ENCODE results near the gene MYO1E.

The MYO1E gene

DNA sequence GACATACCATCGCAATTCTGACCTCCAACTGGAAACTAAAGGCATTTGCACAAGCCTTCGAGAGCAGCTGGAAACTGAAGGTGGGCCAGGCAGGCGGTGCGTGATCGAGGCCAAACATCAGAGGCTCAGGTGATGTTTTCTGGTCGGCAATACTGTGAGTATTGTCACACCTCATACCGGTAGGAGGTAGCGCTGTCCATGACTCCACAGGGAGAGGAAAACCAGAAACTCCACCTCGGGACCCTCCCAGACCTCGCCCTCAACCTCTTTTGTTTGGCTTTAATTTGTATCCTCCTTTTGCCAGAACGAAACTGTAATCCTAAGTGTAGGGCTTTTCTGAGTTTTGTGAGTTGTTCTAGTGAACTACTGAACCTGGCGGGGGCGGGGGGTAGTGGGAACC lies 122.4 kb downstream of the MYO1E start:
- in situ Hi-C loops (cut with HindIII; ENCODE audit: low pct_unique_long_range_greater_than_20kb, low sequenced_read_pairs) = no loop called here
- TF ChIP-seq JUND (IDR thresholded peaks at IDR 0.05; ENCODE audit: low read depth) = no peak
- DNase-seq (ENCODE audit: low read depth in 1 of 2, low spot score in 1 of 2) = no peak

DNA sequence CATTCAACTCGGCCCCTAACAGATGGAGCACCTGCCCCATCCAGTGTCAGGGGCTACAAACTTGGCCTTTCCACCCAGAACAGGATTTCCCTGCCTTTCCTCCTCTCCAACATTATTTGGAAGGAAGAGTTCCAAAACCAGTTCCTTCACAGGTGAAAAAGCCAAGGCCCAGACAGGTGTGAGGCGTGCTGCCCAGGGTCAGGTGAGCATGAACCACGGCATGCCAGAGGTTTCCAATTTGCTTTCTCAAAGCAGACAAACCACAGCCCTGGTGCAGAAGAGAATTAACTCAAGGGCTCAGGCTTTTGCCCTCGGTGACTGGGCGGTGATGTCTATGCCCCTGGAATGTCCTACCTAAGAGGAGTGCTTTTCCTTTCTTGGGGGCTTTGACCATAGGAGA lies 122.9 kb downstream of the MYO1E start:
- TF ChIP-seq JUND (IDR thresholded peaks at IDR 0.05; ENCODE audit: low read depth) = no peak
- in situ Hi-C loops (cut with HindIII; ENCODE audit: low pct_unique_long_range_greater_than_20kb, low sequenced_read_pairs) = no loop called here

DNA sequence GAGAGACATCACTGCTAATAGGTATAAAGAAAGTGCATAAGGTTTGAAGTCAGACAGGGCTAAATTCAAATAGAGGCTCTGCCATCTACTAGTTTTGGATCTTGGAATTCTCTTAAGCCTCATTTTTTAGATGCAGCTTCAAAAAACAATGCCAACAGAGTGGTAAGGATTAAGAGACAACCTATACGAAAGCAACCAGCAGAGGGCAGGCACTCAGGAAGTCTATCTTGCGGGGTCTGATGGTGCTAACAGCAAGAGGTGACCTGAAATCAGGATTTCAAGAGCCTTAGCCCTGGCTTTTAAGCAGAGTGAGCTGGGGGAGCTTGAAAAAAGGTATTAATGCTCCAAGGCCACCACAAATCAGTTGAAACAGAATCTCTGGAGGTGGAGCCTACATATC lies 125.3 kb downstream of the MYO1E start:
- no peak for TF ChIP-seq JUND (IDR thresholded peaks at IDR 0.05; ENCODE audit: low read depth)
- DNase-seq (ENCODE audit: low read depth in 1 of 2, low spot score in 1 of 2) = peak; percentile 39 to 77
- in situ Hi-C loops (cut with HindIII; ENCODE audit: low pct_unique_long_range_greater_than_20kb, low sequenced_read_pairs) = no loop called here

More for the DNA sequence above, 122.9 kb downstream of the MYO1E start:
- peak in 1 of 2 experiments; percentile 44 for DNase-seq (ENCODE audit: low read depth in 1 of 2, low spot score in 1 of 2)

DNA sequence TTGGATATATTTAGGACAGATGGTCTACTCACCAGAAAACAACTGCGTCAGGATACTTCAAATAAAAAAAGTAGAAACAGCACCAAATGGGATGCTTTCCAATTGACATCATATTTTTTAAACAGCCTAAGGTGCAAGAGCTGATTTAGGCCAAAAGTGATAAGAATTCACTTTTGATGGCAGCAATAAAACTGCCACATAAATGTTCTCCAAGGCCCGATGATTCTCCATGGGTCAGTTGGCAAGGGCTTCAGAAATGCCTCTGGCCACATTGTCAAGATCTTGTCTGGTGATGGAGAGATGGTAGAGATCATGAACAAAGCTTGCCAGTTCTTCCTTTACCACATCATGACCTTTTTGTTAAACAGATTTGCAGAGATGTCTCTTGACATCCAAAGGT lies 127.1 kb downstream of the MYO1E start:
- in situ Hi-C loops (cut with HindIII; ENCODE audit: low pct_unique_long_range_greater_than_20kb, low sequenced_read_pairs) = no loop called here
- no peak for TF ChIP-seq JUND (IDR thresholded peaks at IDR 0.05; ENCODE audit: low read depth)

DNA sequence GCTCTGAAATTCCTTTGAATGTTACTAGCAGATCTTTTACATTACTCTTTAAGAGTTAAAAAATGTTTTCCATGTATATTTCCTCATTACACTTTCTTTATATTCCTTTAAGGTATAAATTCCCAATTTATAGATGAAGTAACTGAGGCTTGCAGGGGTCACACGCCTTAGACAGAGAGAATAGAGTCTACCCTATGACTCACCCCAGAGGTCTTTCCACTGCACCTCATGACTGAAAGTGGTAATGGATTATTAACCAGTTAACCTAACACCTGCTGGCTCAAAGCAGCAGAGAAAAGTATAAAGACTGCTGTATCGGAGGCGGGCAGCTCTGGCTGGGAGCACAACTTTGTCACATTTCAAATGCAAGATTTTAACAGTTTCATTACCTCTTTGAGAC lies 128.3 kb downstream of the MYO1E start:
- no peak for TF ChIP-seq JUND (IDR thresholded peaks at IDR 0.05; ENCODE audit: low read depth)
- DNase-seq (ENCODE audit: low read depth in 1 of 2, low spot score in 1 of 2) = no peak
- in situ Hi-C loops (cut with HindIII; ENCODE audit: low pct_unique_long_range_greater_than_20kb, low sequenced_read_pairs) = no loop called here

More for the DNA sequence above, 127.1 kb downstream of the MYO1E start:
- DNase-seq (ENCODE audit: low read depth in 1 of 2, low spot score in 1 of 2) = no peak

DNA sequence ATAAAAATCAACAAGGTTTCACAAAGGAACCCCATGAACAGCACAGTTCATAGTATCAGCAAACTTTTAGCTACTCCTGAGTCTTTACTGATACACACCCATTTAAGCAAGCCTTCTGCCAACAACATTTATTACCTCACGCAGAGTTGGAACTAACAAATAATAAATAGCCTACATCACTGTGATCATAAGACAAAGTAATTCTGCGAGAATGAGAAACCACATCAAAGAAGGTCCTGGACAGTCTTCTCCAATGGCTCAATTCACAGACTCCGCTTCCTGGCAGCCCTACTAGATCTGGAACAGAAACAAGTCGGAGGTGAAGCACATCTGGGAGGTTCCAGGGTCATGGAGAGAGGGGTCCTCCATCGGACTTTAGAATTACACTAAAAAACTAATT lies 129.0 kb downstream of the MYO1E start:
- TF ChIP-seq JUND (IDR thresholded peaks at IDR 0.05; ENCODE audit: low read depth) = no peak
- in situ Hi-C loops (cut with HindIII; ENCODE audit: low pct_unique_long_range_greater_than_20kb, low sequenced_read_pairs) = no loop called here
- no peak for DNase-seq (ENCODE audit: low read depth in 1 of 2, low spot score in 1 of 2)

DNA sequence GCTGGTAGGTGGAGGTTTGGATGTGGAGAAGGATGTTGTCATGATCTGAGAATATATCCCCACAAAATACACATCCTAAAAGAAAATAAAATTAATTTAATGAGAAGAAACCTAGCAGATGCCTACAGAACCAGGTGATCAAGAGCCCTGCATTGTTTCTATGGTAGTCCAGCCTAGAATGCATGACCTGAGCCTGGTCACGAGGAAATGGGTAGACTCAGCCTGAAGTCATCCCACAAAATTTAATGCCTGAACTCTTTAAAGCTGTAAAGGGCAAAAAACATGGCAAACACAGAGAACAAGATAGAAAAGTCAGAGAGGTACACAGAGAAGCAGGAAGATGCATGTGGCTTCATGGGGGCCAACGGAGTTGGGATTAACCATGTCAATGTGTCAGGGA lies 130.0 kb downstream of the MYO1E start:
- TF ChIP-seq JUND (IDR thresholded peaks at IDR 0.05; ENCODE audit: low read depth) = no peak
- no peak for DNase-seq (ENCODE audit: low read depth in 1 of 2, low spot score in 1 of 2)
- in situ Hi-C loops (cut with HindIII; ENCODE audit: low pct_unique_long_range_greater_than_20kb, low sequenced_read_pairs) = no loop called here

DNA sequence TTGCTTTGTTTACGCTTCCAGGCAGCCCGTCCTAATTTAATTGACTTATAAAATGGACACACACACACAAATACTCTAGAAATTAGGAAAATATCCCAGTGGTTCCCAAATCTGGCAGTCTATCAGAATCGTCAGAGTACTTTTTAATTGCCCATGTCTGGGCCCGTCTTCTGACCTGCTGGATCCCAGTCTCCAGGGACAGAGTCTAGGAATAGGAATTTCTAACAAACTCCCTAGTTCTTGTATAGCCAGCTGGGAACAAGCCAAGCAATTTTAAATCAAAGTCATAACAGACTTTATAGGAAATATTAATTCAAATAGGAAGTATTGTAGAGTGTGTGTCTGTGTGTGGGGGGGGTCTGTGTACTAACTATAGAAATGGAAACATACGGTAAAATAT lies 132.6 kb downstream of the MYO1E start:
- in situ Hi-C loops (cut with HindIII; ENCODE audit: low pct_unique_long_range_greater_than_20kb, low sequenced_read_pairs) = no loop called here
- DNase-seq (ENCODE audit: low read depth in 1 of 2, low spot score in 1 of 2) = no peak
- no peak for TF ChIP-seq JUND (IDR thresholded peaks at IDR 0.05; ENCODE audit: low read depth)

DNA sequence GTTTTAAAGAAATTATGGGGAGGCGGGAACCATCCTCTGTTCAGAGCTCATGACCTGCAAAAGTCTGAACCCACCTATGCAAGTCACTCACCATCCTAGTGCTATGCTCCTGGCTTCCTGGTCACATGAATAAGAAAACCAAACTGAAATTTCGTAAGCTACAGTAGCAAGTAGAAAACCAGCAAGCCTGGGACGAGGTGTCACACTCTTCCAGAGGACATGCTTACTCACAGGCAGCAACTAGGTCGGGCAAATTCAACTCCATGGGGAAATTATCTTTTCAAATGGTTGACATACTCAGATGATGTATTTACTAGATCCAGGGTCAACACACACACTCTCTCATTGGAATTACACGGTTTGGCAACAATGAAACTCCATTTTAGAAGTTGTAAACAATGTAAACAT lies 134.7 kb downstream of the MYO1E start:
- in situ Hi-C loops (cut with HindIII; ENCODE audit: low pct_unique_long_range_greater_than_20kb, low sequenced_read_pairs) = no loop called here
- no peak for DNase-seq (ENCODE audit: low read depth in 1 of 2, low spot score in 1 of 2)
- no peak for TF ChIP-seq JUND (IDR thresholded peaks at IDR 0.05; ENCODE audit: low read depth)

DNA sequence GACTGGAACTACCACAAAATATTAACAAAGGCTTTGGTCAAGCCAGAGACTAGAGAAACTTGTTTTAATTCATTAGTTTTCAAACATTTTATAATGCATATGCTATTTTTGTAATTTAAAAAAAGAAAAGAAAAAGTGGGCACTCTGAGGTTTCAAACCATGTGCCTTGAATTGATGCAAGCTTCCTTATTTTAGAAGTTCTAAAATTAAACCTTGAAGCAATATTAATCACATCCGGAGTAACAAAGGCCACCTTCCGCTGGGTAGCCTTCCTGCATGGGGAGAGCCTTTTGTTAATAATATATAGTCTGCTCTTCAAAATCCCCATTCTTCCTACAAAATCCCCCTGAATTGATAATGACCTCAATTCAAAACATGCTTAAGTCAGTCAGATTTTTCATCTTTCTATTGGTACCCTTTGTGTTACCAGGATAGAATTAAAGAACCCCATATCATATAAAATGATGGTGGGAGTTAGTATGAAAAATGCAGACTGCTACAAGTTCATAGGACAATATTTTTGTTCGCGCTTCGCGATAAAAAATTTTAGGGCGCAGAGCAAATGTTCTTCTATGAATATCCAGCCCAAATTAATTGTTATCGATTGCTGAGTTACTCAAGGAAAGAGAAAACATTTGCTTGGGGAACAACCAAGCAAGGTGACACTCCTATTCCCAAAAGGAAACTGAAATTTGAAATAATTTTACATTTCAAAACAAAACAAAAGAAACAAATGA lies 135.4 kb downstream of the MYO1E start:
- no peak for DNase-seq (ENCODE audit: low read depth in 1 of 2, low spot score in 1 of 2)
- in situ Hi-C loops (cut with HindIII; ENCODE audit: low pct_unique_long_range_greater_than_20kb, low sequenced_read_pairs) = no loop called here
- TF ChIP-seq JUND (IDR thresholded peaks at IDR 0.05; ENCODE audit: low read depth) = no peak

DNA sequence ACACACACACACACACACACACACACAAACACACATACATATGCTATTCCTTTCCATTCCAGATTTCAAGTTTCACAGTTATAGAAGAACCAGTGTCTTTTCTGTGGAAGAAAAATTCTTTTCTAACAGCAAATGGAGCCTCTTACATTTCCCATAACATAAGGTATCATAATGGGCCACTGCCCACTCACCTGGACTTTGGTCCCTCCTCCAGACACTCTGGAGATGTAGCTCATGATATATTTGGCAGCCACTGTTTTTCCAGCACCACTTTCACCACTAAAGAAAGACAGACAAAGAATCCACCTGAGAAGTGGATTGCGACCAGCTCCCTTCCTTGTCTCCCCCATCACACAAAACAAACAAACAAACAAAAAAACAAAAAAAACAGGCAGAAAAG lies 136.3 kb downstream of the MYO1E start:
- no peak for TF ChIP-seq JUND (IDR thresholded peaks at IDR 0.05; ENCODE audit: low read depth)

DNA sequence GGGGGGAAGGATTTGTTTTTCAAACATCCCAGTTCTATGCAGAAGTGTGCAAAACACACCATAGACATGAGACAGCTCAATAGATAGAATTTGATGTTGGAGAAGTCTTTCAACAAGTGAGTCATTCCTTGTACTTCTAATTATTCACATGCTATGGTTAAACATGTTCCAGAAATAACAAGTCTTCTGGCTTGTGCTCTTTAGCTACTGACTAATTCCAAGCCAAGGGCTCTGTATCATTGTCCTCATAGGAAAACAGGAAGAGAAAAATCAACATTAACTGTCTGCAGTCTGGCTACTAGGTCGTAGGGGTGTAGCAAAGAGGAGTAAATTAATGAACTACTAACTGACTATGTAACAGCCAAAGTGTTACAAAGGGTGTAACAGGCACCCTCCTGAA lies 140.2 kb downstream of the MYO1E start:
- no peak for TF ChIP-seq JUND (IDR thresholded peaks at IDR 0.05; ENCODE audit: low read depth)
- in situ Hi-C loops (cut with HindIII; ENCODE audit: low pct_unique_long_range_greater_than_20kb, low sequenced_read_pairs) = no loop called here
- DNase-seq (ENCODE audit: low read depth in 1 of 2, low spot score in 1 of 2) = no peak

More for the DNA sequence above, 136.3 kb downstream of the MYO1E start:
- in situ Hi-C loops (cut with HindIII; ENCODE audit: low pct_unique_long_range_greater_than_20kb, low sequenced_read_pairs) = no loop called here
- no peak for DNase-seq (ENCODE audit: low read depth in 1 of 2, low spot score in 1 of 2)

DNA sequence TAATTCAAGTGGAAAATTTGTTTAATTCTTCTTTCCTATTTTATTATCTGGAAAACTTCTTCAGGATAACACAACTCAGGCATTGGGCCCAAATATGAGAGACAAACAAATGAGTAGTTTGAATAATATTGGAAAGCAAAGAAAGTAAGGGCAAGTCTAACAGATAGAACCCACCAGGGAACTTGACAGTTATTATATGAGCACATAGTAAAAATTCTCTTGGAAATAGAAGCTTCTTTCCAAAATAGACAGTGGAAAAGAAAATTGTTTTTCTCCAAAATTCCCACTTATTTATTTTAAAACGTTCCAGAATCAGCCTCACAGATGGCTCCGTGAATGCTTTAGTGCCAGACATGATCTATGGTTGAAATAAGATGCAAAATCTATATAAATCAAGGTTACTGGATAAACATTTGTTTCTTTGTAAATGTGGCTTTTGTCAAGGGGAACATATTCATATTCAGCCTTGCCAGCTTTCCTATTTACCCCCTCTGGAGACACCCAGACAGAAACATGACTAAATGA lies 142.1 kb downstream of the MYO1E start:
- no peak for TF ChIP-seq JUND (IDR thresholded peaks at IDR 0.05; ENCODE audit: low read depth)
- no peak for DNase-seq (ENCODE audit: low read depth in 1 of 2, low spot score in 1 of 2)
- in situ Hi-C loops (cut with HindIII; ENCODE audit: low pct_unique_long_range_greater_than_20kb, low sequenced_read_pairs) = no loop called here

DNA sequence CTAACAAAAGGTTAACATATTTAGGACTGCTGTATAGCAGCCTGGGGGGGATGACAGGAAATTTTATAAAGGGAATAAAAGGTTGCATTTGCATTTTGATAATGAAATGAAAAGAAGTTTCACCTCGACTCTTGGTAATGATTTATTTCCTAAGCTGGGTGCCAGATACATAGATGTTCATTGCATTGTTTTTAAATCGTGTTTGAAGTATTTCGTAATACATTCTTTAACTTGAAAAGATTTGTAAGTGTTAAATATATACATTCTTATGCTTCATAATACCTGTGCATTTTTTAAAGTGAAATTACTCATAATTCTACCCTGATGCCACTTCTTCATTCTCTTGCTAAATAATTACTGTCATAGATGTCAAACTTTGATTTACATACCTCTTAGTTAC lies 143.2 kb downstream of the MYO1E start:
- in situ Hi-C loops (cut with HindIII; ENCODE audit: low pct_unique_long_range_greater_than_20kb, low sequenced_read_pairs) = no loop called here
- TF ChIP-seq JUND (IDR thresholded peaks at IDR 0.05; ENCODE audit: low read depth) = no peak
- no peak for DNase-seq (ENCODE audit: low read depth in 1 of 2, low spot score in 1 of 2)
